LoVo (cell line): ENCODE results near the gene ATP8B4.
"Not testable (repeated sequence)": the region's sequence is repeated elsewhere in the genome, so short reads cannot be mapped to it uniquely, and the experiment has no call there.

ENCODE experiments used
- DNase-seq: peaks from one replicate; pipeline ENCODE4 v3.0.0-alpha.2; 2016; ENCODE audit warnings: low spot score

Gene ATP8B4

DNA sequence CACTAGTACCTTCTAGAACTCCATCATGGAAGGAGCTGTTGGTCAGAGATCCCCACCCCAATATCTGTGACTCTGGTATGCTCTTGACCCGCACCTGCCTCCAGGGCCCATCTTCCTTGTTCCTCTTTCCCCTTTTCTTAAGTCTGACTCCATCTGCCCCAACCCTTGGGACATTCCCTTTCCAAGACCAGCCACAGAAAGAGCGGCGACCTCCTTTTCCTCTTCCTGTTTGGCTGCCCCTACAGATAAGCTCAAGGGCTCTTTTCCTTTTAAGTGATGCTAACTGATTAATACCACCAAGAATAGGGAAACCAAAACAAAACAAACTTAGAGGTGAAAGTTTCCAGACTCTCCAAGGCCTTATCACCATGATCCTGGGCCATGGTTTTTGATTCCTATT is 21.9 kb upstream of the ATP8B4 start:
- DNase-seq, result no peak

DNA sequence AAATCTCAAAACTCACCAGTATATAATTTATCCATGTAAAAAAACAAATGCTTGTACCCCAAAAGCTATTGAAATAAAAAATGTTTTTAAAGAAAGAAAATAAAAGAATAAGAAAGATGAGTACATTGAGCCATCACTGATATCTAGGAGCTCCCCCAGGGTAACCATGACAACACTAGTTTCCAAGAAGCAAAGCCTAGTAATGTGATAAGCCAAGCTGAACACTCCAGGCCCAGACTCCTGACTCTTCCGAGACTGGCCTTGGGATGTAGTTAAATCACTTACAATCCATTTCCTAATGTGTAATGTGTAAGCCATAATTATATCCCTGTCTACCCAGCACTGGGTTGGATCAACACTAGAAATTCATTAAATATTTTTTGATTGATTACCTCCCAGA is 21.1 kb upstream of the ATP8B4 start:
- DNase-seq, result no peak

DNA sequence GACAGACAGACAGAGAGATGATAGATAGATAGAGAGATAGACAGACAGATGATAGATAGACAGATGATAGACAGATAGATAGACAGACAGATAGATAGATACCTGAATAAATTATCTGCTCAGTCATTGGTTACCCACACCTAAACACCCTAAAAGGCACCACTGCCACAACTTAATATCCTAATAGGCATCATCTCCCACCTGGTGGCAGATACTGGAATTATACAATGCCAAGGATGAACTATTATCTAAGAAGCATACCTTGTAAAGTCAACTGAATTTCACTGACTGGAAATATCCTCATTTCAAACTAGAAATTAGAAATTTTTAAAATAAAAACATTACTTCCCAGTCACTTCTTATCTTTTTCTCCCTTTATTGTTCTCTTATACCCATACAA is 19.4 kb upstream of the ATP8B4 start:
- no peak for DNase-seq

DNA sequence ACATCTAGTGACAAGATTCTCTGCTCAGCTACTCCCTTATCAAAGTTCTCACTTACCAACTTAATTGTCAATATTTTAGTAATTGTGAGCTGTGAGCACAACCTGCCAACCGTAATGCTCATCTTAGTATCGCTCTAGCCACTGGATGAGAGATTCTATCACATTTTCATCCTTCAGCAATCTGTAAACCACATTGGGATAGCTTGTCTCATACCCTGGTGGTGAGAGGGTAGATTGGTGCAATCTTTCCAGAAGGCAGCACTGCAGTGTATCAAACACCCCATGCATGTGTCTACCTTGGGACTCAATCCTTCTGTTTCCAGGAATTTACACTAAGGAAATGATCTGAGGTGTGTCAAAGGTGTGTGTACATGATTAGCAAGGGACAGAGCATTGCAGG is 18.9 kb upstream of the ATP8B4 start:
- no peak for DNase-seq

DNA sequence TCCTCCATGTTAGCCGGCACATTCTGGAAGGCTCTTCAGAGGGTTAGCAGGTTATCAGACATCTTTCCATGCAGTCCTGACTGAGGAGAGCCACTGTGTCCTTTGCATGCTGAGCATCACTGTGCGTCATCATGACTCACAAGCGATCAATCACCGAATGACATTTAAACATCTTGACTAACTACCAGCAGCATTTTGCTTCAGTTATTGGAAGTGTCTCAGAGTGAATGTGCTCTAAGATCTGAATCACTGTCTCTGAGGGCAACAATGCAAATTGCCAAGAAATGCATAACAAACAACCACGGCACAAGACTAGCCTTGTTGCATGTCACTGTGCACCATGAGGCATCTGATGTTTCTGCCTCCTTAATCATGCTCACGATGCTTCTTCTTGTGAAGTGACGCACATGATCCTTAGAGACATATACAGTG is 18.3 kb upstream of the ATP8B4 start:
- DNase-seq, result no peak

DNA sequence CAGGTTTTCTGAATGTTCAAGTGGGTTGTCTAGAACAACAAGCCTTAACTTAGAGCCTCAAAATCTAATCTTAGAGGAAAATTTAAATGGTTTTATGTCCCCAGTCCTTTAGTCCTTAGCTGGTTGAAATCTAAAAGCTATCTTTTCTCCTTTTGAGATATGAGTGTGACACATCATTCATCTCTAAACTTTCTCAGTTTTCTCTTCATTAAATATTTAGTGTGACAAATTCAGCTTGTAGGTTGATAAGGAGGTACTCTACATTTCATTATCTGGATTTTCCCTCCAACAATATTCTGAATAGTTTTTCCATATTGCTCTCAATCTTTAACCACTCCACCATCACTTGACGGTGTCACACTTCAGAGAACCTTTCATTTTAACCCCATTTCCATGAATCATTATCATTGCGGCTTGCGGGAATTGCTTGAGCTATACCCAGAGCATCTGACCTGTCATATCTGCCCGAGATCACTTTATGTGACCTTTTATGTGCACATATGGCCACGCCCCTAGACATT is 16.1 kb upstream of the ATP8B4 start:
- DNase-seq, result no peak

DNA sequence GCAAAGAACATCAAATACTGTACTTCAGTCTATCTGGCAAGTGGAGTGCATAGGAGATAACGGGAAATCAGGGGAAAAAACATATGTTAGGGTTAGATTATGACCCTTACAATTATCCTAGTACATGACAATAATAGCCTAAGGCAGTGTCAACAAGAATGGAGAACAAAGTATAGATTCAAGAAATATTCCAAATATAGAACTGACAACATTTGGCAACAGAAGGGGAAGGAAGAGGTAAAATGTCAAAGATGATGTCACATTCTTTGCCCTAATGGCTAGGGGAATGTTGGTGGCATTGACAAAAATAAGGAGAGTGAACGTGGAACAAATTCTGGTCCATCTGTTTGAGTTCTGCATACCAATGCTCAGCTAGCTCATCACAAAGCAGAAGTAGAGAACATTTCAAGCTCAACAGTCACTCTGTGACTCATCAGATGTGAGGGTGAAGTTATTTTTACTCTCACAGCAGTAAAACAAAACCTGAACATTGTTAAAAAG is 15.5 kb upstream of the ATP8B4 start:
- no peak for DNase-seq

DNA sequence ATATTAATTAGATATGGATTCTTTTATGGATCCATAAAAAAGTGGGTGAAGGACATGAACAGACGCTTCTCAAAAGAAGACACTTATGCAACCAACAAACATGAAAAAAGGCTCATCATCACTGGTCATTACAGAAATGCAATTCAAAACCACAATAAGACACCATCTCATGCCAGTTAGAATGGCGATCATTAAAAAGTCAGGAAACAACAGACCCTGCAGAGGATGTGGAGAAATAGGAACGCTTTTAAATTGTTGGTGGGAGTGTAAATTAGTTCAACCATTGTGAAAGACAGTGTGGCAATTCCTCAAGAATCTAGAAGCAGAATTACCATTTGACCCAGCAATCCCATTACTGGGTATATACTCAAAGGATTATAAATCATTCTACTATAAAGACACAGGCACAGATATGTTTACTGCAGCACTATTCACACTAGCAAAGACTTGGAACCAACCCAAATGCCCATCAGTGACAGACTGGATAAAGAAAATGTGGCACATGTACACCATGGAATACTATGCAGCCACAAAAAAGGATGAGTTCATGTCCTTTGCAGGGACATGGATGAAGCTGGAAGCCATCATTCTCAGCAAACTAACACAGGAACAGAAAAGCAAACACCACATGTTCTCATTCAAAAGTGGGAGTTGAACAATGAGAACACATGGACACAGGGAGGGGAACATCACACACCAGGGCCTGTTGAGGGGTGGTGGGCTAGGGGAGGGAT is 13.4 kb upstream of the ATP8B4 start:
- DNase-seq, result not testable (repeated sequence)

DNA sequence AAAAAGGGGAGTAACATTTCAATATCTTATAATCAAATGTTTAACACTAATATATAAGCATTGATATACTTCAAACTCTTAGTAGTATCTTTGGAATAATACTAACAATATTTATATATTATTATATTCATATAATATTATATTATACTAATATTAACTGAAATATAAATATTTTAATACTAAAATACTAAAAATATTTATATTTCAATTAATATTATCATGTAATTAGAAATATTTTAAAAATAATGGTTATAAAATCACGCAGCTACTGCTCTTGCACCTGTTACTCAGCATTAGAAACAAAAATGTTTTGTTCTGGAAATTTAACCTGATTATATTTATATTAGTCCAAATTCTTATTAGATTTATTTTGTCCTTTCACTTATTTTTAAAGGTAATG is 12.6 kb upstream of the ATP8B4 start:
- DNase-seq, result no peak

DNA sequence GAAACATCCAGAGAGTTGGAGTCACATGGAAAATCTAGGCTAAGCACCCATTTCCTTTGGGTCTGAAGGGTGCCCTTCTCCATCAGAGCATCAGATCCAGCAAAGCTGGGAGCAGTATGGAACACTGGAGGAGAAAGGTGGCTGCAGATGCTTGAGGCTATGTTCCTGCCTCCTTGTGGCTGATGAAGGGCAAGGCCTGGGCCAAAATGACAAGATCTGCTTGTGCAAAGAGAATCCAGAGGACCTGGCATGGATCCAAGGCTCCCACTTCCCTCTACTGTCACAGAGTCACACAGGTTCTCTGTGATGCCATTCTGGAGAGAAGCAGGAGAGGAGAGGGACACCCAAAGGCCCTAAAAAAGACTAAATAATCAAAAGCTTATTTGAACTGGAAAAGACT is 9.2 kb upstream of the ATP8B4 start:
- DNase-seq, result no peak

DNA sequence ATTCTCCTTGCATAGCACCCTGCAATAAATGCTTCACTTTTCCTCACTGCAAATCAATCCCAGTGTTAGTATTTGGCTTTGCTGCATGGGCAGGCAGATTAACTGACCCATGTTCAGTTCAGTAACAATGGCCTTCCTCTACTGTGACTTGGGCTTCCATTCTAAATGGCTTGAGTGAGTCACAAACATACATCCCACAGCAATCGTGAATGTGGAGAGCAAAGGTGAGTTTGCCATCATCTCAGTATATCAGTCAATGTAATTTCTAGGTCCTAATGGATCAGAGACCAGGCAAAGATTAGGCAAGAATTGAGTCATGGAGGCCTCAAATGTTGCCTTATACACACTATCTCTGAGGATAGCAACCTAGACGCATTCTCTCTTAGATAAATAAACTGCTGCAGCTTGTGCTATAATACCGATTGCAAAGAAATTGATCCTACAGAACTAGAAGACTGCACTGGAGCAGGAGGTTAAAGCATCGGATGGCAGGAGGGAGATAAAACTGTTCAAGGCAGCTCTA is 8.3 kb upstream of the ATP8B4 start:
- no peak for DNase-seq

DNA sequence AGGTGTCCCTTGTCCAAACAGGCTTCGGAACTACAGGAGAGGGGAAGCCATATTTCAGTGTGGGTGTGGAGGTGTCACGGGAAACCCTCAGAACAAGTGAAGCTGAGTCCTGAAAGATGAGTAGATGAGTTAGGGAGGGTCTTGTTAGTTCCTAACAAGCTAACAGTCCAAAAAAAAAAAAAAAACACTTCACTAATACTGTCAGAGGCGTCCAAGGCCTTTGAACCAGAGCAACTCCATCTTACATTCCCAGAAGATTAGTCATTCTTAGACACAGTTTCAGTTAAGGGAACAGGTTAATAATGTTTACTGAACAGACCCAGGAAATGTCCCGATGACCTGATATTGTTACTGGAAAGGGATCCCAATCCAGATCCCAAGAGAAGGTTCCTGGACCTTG is 7.0 kb upstream of the ATP8B4 start:
- no peak for DNase-seq

DNA sequence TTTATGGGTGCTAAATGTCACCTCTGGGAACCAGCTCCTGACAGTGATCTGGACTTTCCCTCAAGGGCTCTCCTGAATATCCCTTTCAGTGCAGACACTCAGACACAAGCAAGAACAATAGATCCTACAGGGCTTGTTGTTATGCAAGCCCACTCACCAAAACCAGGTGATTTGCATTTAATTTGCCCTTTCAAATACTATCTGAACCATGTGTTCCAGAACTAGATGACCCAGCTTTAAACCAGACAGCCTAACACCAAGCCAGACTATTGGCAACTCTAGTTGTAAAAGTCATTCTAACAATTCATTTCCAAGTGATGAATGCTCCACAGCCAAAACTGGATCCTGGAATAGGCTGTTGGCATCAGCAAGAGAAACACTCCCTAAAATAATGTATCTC is 5.6 kb upstream of the ATP8B4 start:
- no peak for DNase-seq

DNA sequence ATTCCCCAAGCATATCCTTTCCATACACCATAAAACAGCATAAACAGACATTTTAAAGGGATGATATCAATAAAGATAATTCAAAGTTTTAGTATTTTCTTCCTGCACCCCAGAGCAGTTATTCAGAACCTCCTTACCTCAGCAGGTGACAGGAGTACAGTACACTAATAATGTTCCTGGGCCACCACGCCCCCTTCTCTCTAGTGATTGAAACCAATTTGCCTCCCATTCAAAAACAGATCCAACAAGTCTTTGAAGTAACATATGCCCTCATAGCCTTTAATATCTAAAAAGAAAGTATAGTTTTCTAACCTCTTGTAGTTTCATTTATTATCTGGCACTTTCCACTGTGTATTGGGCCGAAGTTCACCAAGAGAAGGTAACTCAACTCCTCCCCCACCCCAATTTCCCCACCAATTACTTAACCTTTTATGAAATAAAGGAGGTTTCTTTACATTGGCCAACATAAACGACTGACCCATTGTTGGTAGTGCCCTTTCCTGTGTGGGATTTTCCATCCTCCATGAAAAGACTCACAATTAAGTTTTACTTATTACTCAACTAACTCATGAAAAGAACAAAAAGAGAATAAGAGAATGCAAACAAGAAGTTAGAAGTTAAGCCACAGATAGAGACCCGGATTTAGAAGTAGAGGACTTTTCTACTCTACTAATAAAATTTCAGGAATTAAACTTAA is 5.0 kb upstream of the ATP8B4 start:
- no peak for DNase-seq

DNA sequence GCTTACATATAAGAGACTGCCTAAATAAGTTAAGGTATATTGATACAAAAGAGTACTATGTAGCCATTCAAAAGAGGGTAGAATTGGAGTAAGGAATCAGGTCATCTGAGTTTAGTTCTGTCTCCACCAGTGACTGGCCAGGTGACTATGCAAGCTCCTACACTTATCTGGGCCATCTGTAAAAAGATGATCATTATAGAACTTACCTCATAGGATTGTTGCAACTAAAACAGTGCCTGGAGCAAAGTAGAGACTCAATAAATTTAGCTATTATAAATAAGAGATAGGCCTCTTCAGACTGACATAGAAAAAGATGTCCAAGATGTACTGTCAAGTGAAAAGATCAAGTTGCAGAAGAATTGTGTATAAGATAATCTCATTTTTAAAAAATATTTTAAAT is 1.7 kb upstream of the ATP8B4 start:
- DNase-seq, result no peak

DNA sequence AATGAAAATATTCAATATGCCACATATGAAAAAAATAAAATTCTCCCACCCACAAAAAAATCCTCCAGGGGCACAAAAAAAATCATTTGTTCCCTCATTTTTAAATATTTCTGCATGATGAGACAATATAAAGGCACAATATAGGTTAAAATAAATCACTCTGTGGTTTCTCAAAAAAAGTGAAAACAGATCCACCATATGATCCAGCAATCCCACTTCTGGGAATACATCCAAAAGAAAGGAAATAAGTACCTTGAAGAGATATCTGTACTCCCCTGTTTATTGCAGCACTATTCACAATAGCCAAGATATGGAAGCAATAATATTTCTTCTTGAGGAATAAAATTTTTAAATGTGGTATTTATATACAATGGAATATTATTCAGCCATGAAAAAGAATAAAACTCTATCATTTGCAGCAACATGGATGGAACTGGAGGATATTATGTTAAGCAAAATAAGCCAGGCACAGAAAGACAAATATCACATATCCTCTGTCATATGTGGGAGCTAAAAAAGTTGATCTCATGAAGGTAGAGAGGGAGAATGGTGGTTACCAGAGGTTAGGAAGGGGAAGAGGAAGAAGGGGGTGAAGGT is 1.5 kb downstream of the ATP8B4 start:
- DNase-seq, result no peak

DNA sequence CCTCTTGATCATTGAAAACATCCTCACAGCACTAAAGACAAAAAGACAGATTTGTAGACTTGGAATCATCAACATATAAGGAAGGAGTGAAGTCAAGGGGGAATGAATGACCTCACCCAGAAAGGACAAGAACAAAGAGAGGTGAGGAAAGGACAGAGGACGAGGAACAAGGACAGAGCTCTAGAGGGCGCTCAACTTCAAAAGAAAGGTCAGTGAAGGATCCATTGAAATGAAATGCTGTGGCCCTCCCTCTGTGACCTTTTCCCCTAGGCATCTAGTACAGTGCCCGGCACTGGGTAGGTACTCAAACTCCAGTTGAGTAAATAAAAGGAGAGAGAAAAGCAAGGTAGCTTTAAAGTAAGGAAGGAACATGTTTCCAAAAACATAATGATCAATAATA is 2.6 kb downstream of the ATP8B4 start:
- DNase-seq, result peak; percentile 18

DNA sequence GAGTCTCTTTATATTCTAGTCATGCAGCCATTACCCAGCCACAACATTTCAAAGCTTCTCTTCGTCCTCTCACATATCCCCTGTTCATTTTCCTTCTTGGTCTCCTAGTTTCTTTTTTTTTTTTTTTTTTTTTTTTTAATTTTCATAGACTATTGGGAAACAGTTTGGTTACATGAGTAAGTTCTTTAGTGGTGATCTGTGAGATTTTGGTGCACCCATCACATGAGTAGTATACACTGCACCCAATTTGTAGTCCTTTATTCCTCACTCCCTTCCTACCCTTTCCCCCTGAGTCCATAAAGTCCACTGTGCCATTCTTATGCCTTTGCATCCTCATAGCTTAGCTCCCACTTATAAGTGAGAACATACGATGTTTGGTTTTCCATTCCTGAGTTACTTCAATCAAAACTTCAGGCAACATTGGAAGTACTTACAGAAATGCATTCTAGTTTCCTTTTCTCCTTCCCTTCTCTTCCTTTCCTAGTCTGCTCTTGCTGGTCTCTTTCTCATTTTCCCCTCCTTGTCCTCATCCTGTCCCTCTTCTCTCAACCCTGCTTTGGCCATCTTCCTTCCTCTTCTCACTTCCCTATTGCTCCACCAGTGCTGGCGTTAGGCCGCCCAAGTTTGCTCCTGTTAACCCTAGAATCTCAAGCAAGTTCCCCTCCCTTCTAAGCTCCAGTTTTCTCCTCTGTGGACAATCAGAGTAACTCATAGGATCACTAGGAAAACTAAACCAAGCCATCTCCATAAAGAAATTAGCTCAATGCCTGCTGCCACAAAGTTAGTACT is 4.8 kb downstream of the ATP8B4 start:
- no peak for DNase-seq

DNA sequence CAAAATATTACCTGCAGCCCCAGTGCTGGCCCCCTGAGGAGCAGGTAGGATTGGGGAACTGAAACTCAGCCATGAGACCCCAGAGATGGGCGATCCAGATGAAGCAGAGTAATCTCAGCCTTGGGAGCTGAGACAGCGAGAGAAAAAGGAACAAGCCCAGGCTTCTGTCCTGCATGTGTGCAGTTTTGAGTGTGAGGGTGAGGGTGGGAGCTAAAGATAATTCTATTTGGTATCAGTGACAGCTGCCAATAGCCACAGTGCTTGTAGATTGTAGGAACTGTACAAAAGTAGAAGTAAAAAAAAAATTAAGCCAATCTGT is 5.9 kb downstream of the ATP8B4 start:
- no peak for DNase-seq

DNA sequence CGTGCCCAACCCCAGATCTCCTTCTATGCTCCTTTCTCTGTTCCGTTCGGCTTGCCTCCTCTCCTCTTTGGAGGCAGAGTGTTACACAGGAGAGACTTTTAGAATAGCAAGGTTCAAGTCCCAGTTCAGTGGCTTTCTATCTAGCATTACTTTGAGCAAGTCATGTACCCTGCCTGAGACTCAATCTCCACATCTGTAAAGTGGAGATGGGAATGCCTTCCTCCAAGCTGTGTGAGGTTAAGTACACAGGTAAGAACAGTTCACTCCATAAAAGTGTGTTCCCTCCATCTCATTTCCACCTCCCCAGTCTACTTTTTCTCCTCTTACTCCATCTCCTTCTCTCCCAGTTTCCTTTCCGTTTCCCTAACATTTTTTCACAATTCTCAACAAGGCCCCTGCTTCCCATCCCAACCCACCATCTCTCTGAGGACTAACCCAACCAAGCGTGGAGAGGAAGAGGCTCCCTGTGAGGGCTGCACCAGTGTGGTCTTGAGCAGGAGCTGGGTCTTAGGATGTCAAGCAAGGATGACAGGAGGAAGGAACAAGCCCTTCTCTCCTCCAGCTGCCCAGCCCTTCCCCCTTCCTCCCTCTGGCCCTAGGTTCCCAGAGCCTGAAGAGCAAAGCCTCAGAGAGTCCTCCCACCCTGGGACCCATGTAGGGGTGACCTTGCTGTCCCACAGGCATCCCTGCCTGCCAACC is 6.4 kb downstream of the ATP8B4 start:
- DNase-seq, result no peak

DNA sequence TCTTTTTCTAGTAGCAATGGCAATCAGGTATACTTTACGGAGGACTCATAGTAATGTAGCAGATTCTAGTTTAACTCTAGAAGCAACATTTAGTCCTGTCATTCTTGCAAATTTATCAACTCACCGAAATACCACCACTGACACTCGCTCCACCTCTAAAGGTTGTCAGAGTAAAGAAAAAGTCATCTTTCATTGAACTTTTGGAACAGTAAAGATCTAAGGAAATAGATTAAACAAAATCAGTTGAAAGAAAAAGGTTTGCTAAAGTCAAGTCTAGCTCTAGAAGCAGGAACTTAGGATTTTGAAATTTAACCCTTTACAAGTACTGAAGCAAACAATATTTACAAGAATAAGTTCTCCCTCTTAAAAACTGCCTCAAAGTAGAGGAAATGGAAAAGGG is 8.7 kb downstream of the ATP8B4 start:
- no peak for DNase-seq
